K562 (cell line): Measurements from ENCODE around the gene RPL18A. TPM values are rescaled to one million over a fixed set of nuclear protein-coding genes. Genes with fewer than 3 reads are reported as not detected.

Experiments
- CEBPG ChIP-seq, 3 experiments: fragments of 200-800 bp in 1 of 3; sonication (Bioruptor generic) in 1 of 3; sonication (generic) in 1 of 3; formaldehyde crosslinking in 1 of 3; IDR thresholded peaks in 2 of 3; conservative IDR thresholded peaks in 1 of 3; 2 replicates each; pipeline versions ENCODE4 v1.6.1 to v1.8.0; 2016 to 2022; ENCODE audit warnings: missing compliant biosample characterization in 2 of 3, missing genetic modification characterization in 2 of 3, mild to moderate bottlenecking in 1 of 3, missing genetic modification reagents in 1 of 3
- CHD1 ChIP-seq: fragments of 200-600 bp; sonication (generic); IDR thresholded peaks from one replicate; pipeline ENCODE4 v1.6.1; 2012; ENCODE audit warnings: mild to moderate bottlenecking, moderate library complexity, low read length, inconsistent platforms
- FOXP1 ChIP-seq: sonication (generic); formaldehyde crosslinking; IDR thresholded peaks from 2 replicates; pipeline ENCODE4 v1.8.0; 2022; ENCODE audit warnings: mild to moderate bottlenecking, missing genetic modification reagents
- GTF2A2 ChIP-seq: IDR thresholded peaks from 2 replicates; pipeline ENCODE4 v1.6.1; 2016; ENCODE audit warnings: mild to moderate bottlenecking, missing genetic modification characterization, missing compliant biosample characterization
- GTF2E2 ChIP-seq: fragments of 200-800 bp; sonication (Bioruptor generic); IDR thresholded peaks from 2 replicates; pipeline ENCODE4 v1.6.1; 2016; ENCODE audit warnings: missing genetic modification characterization, missing compliant biosample characterization
- NR2C2 ChIP-seq, 2 experiments: fragments of 200-800 bp in 1 of 2; sonication (Bioruptor generic) in 1 of 2; sonication (generic) in 1 of 2; formaldehyde crosslinking in 1 of 2; IDR thresholded peaks; 2 replicates each; pipeline versions ENCODE4 v1.6.1 to v1.8.0; 2016 to 2022; ENCODE audit warnings: mild to moderate bottlenecking in 1 of 2, missing compliant biosample characterization in 1 of 2, missing genetic modification characterization in 1 of 2, missing genetic modification reagents in 1 of 2
- NR3C1 ChIP-seq: sonication (generic); formaldehyde crosslinking; IDR thresholded peaks from 2 replicates; pipeline ENCODE4 v1.8.1; 2022; ENCODE audit warnings: missing genetic modification reagents
- RBFOX2 ChIP-seq: fragments of 200-400 bp; formaldehyde crosslinking; IDR thresholded peaks from 2 replicates; pipeline ENCODE4 v1.6.1; 2017; ENCODE audit warnings: low read depth, mild to moderate bottlenecking, low read length, moderate library complexity
- SRSF3 ChIP-seq: fragments of 200-400 bp; formaldehyde crosslinking; IDR thresholded peaks from 2 replicates; pipeline ENCODE4 v1.6.1; 2016; ENCODE audit warnings: mild to moderate bottlenecking, low read length, moderate library complexity; ENCODE audit not compliant: insufficient read depth
- TGIF2 ChIP-seq: sonication (generic); formaldehyde crosslinking; IDR thresholded peaks from 2 replicates; pipeline ENCODE4 v1.8.1; 2022; ENCODE audit warnings: mild to moderate bottlenecking, missing genetic modification reagents, moderate library complexity
- USF1 ChIP-seq: sonication (generic); formaldehyde crosslinking; IDR thresholded peaks from 2 replicates; pipeline ENCODE4 v1.9.0; 2022; ENCODE audit warnings: mild to moderate bottlenecking, missing genetic modification reagents
- ZFP91 ChIP-seq: sonication (generic); formaldehyde crosslinking; IDR thresholded peaks from 2 replicates; pipeline ENCODE4 v1.8.0; 2022; ENCODE audit warnings: mild to moderate bottlenecking, missing genetic modification reagents
- ZNF444 ChIP-seq: fragments of 250-450 bp; sonication (Bioruptor Pico); IDR thresholded peaks from 2 replicates; pipeline ENCODE4 v1.4.0; 2020; ENCODE audit warnings: mild to moderate bottlenecking, moderate library complexity
- ZNF609 ChIP-seq: sonication (generic); formaldehyde crosslinking; IDR thresholded peaks from 2 replicates; pipeline ENCODE4 v1.8.1; 2023; ENCODE audit warnings: missing genetic modification reagents, mild to moderate bottlenecking, borderline replicate concordance
- ZSCAN29 ChIP-seq: fragments of 450-650 bp; IDR thresholded peaks from 2 replicates; pipeline ENCODE4 v1.6.1; 2017
- ZSCAN32 ChIP-seq: fragments of 450-650 bp; formaldehyde crosslinking; IDR thresholded peaks from 2 replicates; pipeline ENCODE4 v1.4.0; 2020; ENCODE audit warnings: mild to moderate bottlenecking, moderate library complexity
- polyA plus RNA-seq, 8 experiments: library from polyadenylated mRNA; depleted of rRNA in 4 of 8; stranded (reverse) in 5 of 8; unstranded in 3 of 8; fragments of >200 nt; fragmentation: Nextera tagmentation in 2 of 8; fragmentation: Illumina TruSeq in 1 of 8; extraction: Ambion mirVana in 2 of 8; extraction: Trizol in 1 of 8; gene quantifications; 2 replicates each; pipeline versions ENCODE4 v1.2.1 to v1.2.3, GENCODE V29; 2011 to 2014; ENCODE audit warnings: inconsistent platforms in 1 of 8, missing spikeins in 1 of 8
- total RNA-seq, 7 experiments: library from RNA; depleted of rRNA in 6 of 7; stranded (reverse); fragments of >200 nt in 6 of 7; fragmentation: Illumina TruSeq in 2 of 7; extraction: Trizol in 2 of 7; gene quantifications; 2 replicates each; pipeline versions ENCODE4 v1.2.1 to v1.2.3, GENCODE V29; 2011 to 2021; ENCODE audit warnings: low replicate concordance in 1 of 7

Gene RPL18A
- total and polyA plus RNA-seq, 9 of the 15 experiments (the other 6 are each of a cell fraction or from before 2014, with no cell fraction given): 626 to 2,882 (median 1,895) TPM

GRCh38 chr19:17860331-17860992 lies 752 bp downstream of the RPL18A start (continued):
- TF ChIP-seq ZNF444 (CRISPR knock-in tag) (no peak), GTF2E2 (tag) (0 out of 2 replicates have a peak, but pooled peaks have one; percentile 15), FOXP1 (peak; percentile 42; the same call in 1 of the 2 replicates), TGIF2 (no peak), NR3C1 (CRISPR knock-in tag) (no peak), CHD1 (peak; percentile 84), CEBPG (CRISPR knock-in tag; IDR thresholded peaks at IDR 0.05) (0 out of 2 replicates have a peak, but pooled peaks have one; percentile 1), CEBPG (tag; conservative IDR thresholded peaks at IDR 0.05 in 1 of 2, IDR thresholded peaks at IDR 0.05 in 1 of 2) (no peak), ZSCAN32 (CRISPR knock-in tag) (no peak), ZSCAN29 (0 out of 2 replicates have a peak, but pooled peaks have one; percentile 7), NR2C2 (CRISPR knock-in tag; IDR thresholded peaks at IDR 0.05) (no peak), NR2C2 (tag; IDR thresholded peaks at IDR 0.05) (no peak), GTF2A2 (tag) (peak; percentile 40; the same call in 1 of the 2 replicates), ZNF609 (CRISPR knock-in tag) (peak; percentile 59; the same call in 1 of the 2 replicates), RBFOX2 (peak; percentile 63), ZFP91 (CRISPR knock-in tag) (no peak; the same call in 1 of the 2 replicates), USF1 (CRISPR knock-in tag) (peak; percentile 9; the same call in 1 of the 2 replicates), SRSF3 (0 out of 2 replicates have a peak, but pooled peaks have one; percentile 8)
